HK-2 (cell line): ENCODE results near the gene EXOC7.

Experiments used
- DNase-seq: peaks from one replicate; pipeline ENCODE4 v3.0.0-alpha.2; 2018; ENCODE audit not compliant: unreplicated experiment

EXOC7 gene

DNA sequence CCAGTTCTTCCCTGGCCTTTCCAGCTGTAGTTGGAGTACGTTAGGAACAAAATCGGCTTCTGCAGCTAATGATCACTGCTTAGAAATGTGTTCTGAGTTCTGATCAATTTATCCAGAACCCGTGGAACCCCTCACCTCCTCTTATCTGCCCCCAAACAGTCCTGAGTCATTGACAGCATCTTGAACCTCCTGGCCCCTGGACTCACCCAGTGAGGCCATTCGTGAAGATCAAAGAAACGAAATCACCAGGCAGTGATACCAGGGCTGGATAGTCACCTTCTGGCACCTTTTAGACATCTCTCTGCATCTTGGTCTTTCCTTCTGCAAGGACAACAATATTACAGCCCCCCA lies 17.0 kb upstream of the EXOC7 start:
- DNase-seq = no peak

- no peak for DNase-seq
Measured at GRCh38 chr17:76119409-76120371, 16.1 kb upstream of the EXOC7 start.

DNA sequence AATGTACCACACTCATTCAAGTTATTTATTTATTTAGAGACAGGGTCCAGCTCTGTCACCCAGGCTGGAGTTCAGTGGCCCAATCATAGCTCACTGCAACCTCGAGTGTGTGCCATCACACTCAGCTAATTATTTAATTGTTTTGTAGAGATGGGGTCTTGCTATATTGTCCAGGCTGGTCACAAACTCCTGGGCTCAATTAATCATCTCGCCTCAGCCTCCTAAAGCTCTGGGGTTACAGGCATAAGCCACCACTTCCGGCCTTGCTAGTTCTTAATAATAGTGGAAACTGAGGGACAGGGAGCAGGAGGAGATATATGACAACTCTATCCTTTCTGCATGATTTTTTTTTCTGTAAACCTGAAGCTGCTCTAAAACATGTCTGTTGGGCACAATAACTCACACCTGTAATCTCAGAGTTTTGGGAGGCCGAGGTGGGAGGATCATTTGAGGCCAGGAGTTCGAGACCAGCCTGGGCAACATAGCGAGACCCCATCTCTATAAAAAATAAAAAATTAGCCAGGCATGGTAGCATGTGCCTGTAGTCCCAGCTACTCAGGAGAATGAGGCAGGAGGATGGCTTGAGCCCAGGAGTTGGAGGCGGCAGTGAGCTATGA lies 11.7 kb upstream of the EXOC7 start:
- no peak for DNase-seq

GRCh38 chr17:76111956-76112355 lies 8.4 kb upstream of the EXOC7 start:
- DNase-seq = no peak

GRCh38 chr17:76107509-76107908 lies 3.9 kb upstream of the EXOC7 start:
- DNase-seq = no peak

GRCh38 chr17:76106703-76107102 lies 3.1 kb upstream of the EXOC7 start:
- DNase-seq = no peak

- DNase-seq = no peak
Measured at GRCh38 chr17:76104896-76105231, 1.3 kb upstream of the EXOC7 start.

- no peak for DNase-seq
Measured at GRCh38 chr17:76104140-76104895, 731 bp upstream of the EXOC7 start.

DNA sequence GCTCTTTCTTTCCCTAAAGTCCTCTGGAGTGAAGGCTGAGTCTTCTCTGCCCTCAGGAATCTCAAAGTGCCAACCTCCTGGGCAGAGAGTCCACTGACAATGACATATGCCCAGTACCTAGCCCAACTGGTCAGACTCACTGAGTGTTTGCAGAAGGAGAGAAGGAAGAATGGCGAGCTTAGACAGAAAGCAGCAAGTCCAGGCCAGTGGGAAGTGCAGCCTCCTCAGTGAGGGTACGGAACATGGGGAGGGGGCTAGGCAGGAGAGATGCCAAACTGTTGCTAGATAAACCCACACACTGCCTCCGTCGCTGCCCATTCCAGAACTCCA lies 678 bp downstream of the EXOC7 start:
- no peak for DNase-seq

- DNase-seq = no peak
Measured at GRCh38 chr17:76097716-76098295, 5.8 kb downstream of the EXOC7 start.

DNA sequence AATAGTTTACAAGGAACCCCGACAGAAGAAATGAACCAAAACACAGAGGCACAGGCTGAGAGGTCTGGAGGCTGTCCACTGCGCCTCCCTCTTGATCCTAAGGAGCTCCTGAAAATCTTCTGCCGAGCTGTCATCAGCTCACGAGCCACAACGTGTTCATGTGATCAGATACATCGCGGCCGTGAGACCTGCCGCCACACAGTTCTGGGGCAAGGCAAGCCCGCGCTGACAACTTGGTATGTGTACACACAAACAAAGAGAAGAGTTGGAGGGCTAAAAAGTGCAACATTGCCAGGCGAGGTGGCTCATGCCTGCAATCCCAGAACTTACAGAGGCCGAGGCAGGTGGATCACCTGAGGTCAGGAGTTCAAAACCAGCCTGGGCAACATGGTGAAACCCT lies 7.6 kb downstream of the EXOC7 start:
- no peak for DNase-seq

DNA sequence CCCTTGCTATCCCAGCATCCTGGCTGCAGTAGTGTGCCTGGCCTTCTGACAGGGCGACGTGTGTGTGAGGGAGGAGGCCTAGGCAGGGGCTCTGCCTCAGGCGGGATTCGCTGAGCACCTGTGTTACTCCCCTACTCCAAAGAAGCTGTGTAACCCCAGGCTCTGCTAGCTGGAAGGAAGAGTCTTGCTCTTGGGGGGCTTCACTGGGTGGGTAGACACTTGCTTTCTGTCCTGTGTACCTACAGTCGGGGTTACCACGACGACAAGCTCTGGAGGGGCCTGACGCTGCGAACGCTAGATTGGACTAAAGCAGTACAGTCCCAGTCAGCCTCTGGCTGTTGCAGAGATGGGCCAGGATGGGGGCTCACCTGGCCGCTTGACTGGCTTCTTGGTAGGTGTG lies 9.5 kb downstream of the EXOC7 start:
- no peak for DNase-seq

DNA sequence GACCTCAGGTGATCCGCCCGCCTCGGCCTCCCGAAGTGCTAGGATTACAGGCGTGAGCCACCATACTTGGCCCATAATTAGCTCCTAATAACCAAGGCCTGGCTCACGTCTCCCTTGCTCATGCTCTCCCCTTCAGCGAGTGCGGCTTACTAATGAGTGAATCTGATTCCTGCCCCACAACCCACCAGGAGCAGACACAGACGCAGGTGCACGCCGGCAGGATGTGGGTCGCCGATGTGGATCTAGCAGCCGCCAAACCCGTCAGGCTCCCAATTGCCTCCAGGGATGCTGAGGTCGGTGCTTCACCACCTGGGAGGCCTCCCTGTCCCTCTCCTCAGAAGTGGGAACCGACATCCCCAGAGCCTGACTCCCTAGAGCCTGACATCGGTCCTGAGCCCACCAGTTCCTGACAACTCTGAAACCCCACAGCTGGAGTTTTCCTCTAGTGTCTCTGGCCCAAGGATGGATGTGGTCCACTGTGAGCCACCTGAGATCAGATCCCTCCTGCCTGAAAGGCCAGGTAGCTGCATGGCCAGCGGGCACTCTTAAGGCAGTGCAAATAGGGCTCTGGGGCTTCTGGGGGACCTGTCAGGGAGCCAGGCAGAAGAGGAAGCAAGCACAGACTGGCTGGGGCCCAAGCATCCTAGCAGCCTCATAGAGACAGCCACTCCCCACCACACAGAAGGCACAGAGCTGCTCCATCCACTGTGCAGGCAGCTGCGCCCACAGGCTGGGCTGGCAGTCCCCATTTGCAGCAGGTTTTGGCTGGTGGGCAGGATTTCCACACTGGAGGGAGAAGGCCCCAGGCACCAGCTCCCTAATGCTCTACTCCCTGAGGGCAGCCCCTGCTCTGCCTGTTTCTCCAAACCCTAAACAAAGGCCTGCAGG lies 10.8 kb downstream of the EXOC7 start:
- no peak for DNase-seq

DNA sequence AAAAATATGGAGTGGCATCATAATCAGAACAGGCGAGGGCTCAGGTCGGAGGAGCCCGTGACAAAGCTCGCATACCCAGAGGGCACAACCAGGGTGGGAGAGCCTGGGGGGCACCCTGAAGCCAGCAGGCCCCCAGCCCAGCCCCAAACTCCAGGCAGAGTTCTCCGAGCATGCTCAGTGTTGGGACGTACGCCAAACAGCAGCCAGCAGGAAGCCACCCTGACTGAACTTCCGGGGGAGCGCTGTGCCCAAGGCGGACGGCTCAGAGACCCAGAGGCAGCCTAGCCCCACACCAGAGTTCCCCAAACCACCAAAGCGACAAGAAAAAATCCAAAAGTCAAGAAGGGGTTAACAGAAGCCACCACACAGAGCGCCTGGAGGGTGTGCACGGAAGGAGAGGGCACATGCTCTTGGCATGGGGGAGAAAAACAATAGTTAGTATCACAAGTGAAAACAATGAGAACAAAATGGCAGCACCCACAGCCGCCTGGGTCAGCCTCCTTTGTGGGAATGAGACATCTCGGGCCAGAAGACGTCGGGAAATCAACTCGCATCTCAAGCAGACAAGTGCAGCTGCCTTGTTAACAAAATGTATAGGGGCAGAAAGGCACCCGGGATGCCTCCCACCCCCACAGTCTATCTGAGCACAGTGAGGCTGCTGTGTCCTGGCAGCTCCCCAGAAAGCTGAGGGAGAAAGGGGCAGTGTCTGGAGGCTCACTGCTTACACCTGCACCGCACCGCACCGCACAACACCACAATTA lies 11.9 kb downstream of the EXOC7 start:
- DNase-seq = no peak

DNA sequence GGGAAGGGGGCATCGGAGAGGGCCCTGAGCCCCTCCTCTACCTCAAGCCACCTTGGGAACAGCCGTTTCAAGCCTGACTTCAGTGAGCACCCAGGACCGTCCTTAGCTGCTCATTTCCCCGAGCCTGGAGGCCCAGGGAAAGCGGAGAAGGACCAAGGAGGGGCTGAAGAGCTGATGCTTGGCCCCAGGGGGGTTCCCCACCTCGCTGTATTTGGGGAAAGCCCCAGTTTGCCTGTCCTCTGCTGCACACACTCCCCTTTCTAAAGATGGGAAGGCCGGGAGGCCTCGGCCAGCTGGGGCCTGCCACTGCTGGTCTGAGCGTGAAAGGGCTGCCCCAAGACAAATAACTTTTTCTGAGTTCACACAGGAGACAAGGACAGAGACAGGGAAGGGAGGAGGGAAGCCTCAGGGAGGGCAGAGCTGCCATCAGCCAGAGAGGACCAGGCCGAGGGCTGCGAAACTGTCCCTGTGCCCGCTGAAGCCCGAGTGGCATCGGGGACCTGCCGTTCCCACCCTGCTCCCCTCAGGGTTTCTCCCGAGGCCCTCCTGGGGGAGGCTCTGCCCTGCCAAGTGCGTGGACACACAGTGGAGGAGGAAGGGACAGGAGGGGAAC lies 13.0 kb downstream of the EXOC7 start:
- no peak for DNase-seq

DNA sequence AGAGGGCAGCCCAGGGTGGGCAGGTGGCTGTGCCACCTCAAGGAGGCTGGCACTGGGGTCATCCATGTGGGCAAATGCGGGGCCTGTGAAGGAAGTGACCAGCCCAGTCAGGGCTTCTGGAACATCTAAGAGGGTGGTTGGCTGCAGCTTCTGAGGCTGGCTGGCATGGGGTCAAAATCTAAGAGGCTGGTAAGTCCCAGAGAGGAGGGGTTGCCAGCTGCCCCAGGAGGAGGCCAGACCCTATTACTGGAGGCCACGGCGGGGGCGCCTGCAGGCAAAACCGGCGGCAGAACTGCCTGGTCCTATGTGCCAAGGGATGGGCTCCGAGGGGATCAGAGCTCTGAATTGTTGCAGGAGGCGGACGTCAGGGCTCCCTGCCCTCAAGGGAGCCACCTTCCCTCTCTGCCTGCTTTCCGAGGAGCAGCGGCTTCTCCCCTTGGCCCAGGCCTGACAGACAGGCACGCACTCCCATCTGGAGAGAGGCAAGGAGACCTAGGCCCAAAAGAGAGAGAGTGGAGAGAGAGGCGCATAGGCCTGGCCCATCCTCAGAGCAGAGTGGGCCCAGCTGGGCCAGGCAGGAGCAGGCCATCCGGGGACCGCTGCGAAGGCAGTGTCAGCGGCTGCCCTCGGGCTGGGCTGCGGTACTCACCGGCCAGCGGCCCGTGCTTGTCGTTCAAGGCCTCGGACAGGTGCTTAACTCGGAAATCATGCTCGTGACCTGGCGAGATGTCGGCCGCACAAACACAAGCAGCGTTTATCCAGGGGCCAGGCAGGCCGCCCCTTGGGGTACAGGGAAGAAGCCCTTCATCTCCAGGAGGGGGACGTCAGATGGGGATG lies 13.7 kb downstream of the EXOC7 start:
- DNase-seq = no peak

DNA sequence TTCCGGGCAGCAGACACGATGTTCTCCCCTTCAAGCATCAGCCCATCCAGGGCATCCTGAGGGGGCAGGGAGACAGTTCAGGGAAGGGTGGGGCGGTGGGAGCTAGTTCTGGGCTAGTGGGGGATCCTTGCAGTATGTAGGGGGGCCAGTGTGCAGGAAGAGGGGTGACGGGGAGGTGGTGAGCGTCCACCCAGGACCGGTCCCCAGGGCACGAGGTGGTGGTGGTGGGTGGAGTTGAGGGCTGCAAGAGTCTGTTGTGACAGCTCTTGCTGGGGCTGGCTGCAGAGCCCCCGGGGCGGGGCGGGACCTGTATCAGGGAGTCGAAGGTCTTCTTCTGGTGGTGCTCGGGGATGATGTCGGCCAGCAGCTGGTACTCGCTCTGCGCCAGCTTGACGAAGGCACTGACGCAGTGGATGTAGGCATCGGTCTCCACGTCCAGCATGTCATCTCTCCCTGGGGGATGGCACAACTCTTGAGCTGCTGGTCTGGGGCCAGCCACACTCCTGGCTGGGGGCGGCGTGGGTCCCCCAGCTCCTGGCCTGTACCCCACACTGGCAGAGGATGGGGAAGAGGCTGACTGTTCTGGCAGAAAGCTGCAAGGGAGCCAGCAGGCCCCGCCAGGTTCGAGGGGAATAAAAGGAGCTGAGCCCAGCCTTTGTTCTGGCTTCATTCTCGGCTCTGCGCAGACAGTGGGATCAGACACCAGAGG lies 14.6 kb downstream of the EXOC7 start:
- no peak for DNase-seq

GRCh38 chr17:76088041-76088867 lies 15.3 kb downstream of the EXOC7 start:
- no peak for DNase-seq
